GM18505 (cell line): ENCODE measurements around the gene PSMD4.
A peak's percentile ranks its signal among the peaks of the same experiment; 100 is the strongest.
"Not testable (repeated sequence)": the region's sequence is repeated elsewhere in the genome, so short reads cannot be mapped to it uniquely, and the experiment has no call there.

Source experiments
- ATAC-seq: cut with Tn5 transposase; IDR thresholded peaks from one replicate; pipeline ENCODE4 v1.9.1; 2021; ENCODE audit not compliant: unreplicated experiment
- POLR2A ChIP-seq: IDR thresholded peaks from 4 replicates; pipeline ENCODE4 v1.6.1; 2011; ENCODE audit warnings: borderline replicate concordance; ENCODE audit not compliant: insufficient read depth, insufficient read length; ENCODE audit errors: extremely low read depth

PSMD4 gene

GRCh38 chr1:151251656-151252470 is 2.7 kb upstream of the PSMD4 start:
- ATAC-seq: no peak

GRCh38 chr1:151255381-151255780 is 847 bp downstream of the PSMD4 start:
- TF ChIP-seq POLR2A: no peak
- no peak for ATAC-seq

More at GRCh38 chr1:151251656-151252470, 2.7 kb upstream of the PSMD4 start:
- no peak for TF ChIP-seq POLR2A

DNA sequence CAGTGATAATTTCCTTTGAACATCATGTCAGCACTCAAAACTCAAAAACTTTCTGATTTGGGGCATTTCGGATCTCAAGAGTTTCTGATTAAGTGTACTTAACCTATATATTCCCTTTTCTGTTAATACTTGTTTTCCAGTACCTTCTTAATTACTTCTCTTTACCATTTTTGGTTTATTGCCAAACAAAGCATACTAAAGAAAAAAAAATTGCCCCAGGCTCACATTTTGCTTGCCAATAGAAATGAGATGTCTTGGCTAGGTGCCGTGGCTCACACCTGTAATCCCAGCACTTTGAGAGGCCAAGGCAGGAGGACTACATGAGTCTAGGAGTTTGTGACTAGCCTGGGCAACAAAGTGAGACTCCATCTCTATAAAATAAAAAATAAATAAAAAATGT is 4.8 kb downstream of the PSMD4 start:
- ATAC-seq: no peak

GRCh38 chr1:151265446-151266236 is 11.1 kb downstream of the PSMD4 start:
- no peak for ATAC-seq
- TF ChIP-seq POLR2A: no peak

More for the DNA sequence above, 4.8 kb downstream of the PSMD4 start:
- TF ChIP-seq POLR2A: no peak

DNA sequence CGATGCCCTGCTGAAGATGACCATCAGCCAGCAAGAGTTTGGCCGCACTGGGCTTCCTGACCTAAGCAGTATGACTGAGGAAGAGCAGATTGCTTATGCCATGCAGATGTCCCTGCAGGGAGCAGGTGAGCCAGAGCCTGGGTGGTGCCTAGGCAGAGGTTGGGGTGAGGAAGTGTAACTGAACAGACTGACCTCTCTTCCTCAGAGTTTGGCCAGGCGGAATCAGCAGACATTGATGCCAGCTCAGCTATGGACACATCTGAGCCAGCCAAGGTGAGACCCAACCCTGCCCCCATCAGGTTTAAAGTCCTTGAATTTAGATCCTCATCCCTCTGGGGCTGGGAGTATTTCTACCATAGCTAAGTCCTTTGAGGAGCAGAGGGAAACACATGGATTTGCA is 11.8 kb downstream of the PSMD4 start:
- no peak for ATAC-seq
- TF ChIP-seq POLR2A: no peak

DNA sequence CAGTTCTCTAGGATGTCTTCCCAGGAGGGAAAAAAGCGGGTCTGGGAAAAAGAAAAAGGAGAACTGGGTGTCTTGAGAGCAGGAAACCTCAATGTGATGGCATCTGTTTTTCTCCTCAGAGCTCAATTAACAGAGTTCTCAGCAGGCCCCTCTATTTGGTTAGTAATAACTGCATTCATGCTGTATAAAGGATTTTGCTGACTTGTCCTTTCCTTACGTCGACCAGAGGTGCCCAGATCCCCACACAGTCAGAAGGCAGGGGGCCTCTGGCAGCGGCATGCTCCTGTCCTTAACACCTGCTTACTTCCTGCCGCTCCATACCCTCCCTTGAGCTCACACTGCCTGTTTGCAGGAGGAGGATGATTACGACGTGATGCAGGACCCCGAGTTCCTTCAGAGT is 12.3 kb downstream of the PSMD4 start:
- no peak for TF ChIP-seq POLR2A
- ATAC-seq: no peak

DNA sequence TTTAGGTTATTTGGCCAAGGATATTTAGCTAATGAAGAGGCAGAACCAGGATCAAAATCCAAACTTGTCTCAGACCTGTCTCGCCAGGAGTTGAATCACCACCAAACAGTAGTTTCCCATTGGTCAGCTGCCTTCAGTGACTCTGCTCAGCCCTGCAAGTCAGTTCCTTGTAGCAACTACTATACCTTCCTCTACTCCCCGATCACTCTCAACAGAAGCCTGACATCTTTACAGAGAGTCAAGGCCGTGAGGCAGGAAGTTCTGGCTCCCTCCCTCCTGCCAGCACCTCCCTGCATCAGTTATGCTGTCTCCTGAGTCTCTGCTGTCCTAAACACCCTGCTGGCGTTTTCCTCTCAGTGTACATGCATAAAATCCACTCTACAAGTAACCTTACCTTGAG is 13.2 kb downstream of the PSMD4 start:
- TF ChIP-seq POLR2A: no peak

GRCh38 chr1:151273924-151274466 is 19.5 kb downstream of the PSMD4 start:
- TF ChIP-seq POLR2A: no peak
- no peak for ATAC-seq

More for the DNA sequence above, 13.2 kb downstream of the PSMD4 start:
- ATAC-seq: no peak

- ATAC-seq: not testable (repeated sequence)
These were observed 20.8 kb downstream of the PSMD4 start for GRCh38 chr1:151275341-151275740.

DNA sequence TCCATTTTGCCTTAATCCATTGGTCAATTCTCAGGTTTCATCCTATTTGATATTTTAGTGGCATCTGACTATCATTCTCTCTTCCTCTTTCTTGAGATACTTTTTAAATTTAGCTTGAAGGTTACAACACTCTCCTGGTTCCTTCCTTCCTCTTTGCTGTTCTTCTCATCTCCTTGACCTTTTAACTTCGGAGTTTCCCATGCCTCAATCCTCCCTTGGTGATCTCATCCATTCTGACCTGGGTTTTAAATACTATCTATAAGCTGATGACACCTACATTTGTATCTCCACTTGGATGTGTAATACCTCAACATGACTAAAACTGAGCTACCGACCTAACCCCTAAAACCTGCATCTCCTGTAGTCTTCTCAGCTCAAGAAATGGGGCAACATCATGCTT is 22.7 kb downstream of the PSMD4 start:
- no peak for TF ChIP-seq POLR2A
- no peak for ATAC-seq

GRCh38 chr1:151281225-151281968 is 26.9 kb downstream of the PSMD4 start:
- peak; percentile 78 for TF ChIP-seq POLR2A
- ATAC-seq: peak; percentile 25

- peak; percentile 61 for TF ChIP-seq POLR2A
- peak; percentile 80 for ATAC-seq
These were observed 27.7 kb downstream of the PSMD4 start, which contains the start of gene ZNF687 for GRCh38 chr1:151281969-151282882. Gene ZNF687 (plus strand): TSS chr1:151282299. CDS start chr1:151286292, 3,993 bp downstream.
